Measurements from ENCODE around the gene PRDX5. TPM values are rescaled to one million over a fixed set of nuclear protein-coding genes. Genes with fewer than 3 reads are reported as not detected.
"Not testable (repeated sequence)": the region's sequence is repeated elsewhere in the genome, so short reads cannot be mapped to it uniquely, and the experiment has no call there.

Gene PRDX5
- total RNA-seq, 1 donor from 2014 or later, result 144 TPM

GRCh38 chr11:64305691-64306562, 12.0 kb upstream of the PRDX5 start:
- peak overlapping the region; percentile 63 to 86 (median 80) for H3K9ac ChIP-seq (ENCODE audit: low read depth in 1 of 3, low read length in 3 of 3)
- peak overlapping the region; percentile 71 for H3K27ac ChIP-seq (ENCODE audit: low read depth, low read length)
- H3K36me3 ChIP-seq (ENCODE audit: control insufficient read depth in 3 of 3, insufficient read depth in 3 of 3, low read length in 3 of 3), result peaks cover 3 to 4% (median 4%) of the 10 kb centered on the region in 3 donors
- peak overlapping the region; percentile 68 to 86 (median 84) for H3K4me3 ChIP-seq (ENCODE audit: low read length in 3 of 3)
- peaks cover 0 to 15% (median 9%) of the 10 kb centered on the region in 3 donors for H3K27me3 ChIP-seq (ENCODE audit: control insufficient read depth in 3 of 3, insufficient read depth in 3 of 3, low read length in 3 of 3)
- H3K4me1 ChIP-seq (ENCODE audit: control insufficient read depth in 3 of 3, insufficient read depth in 3 of 3, low read length in 3 of 3), result peaks cover 16 to 29% (median 25%) of the 10 kb centered on the region in 3 donors
- no peaks in the 10 kb centered on the region for H3K9me3 ChIP-seq (ENCODE audit: control insufficient read depth in 3 of 3, low read length in 3 of 3)

GRCh38 chr11:64306563-64306875, 11.4 kb upstream of the PRDX5 start:
- peaks cover 0 to 14% (median 8%) of the 10 kb centered on the region in 3 donors for H3K27me3 ChIP-seq (ENCODE audit: control insufficient read depth in 3 of 3, insufficient read depth in 3 of 3, low read length in 3 of 3)
- peak overlapping the region; percentile 25 to 86 (median 63) for H3K9ac ChIP-seq (ENCODE audit: low read depth in 1 of 3, low read length in 3 of 3)
- peak overlapping the region; percentile 68 to 86 (median 84) for H3K4me3 ChIP-seq (ENCODE audit: low read length in 3 of 3)
- peaks cover 3 to 4% (median 4%) of the 10 kb centered on the region in 3 donors for H3K36me3 ChIP-seq (ENCODE audit: control insufficient read depth in 3 of 3, insufficient read depth in 3 of 3, low read length in 3 of 3)
- H3K9me3 ChIP-seq (ENCODE audit: control insufficient read depth in 3 of 3, low read length in 3 of 3), result no peaks in the 10 kb centered on the region
- H3K4me1 ChIP-seq (ENCODE audit: control insufficient read depth in 3 of 3, insufficient read depth in 3 of 3, low read length in 3 of 3), result peaks cover 15 to 28% (median 25%) of the 10 kb centered on the region in 3 donors
- peak overlapping the region; percentile 71 for H3K27ac ChIP-seq (ENCODE audit: low read depth, low read length)

- Histone ChIP-seq H3K4me1 (ENCODE audit: control insufficient read depth in 3 of 3, insufficient read depth in 3 of 3, low read length in 3 of 3) (peaks cover 15 to 28% (median 25%) of the 10 kb centered on the region in 3 donors), H3K9me3 (ENCODE audit: control insufficient read depth in 3 of 3, low read length in 3 of 3) (no peaks in the 10 kb centered on the region), H3K9ac (ENCODE audit: low read depth in 1 of 3, low read length in 3 of 3) (peak overlapping the region; percentile 25 to 86 (median 63)), H3K36me3 (ENCODE audit: control insufficient read depth in 3 of 3, insufficient read depth in 3 of 3, low read length in 3 of 3) (peaks cover 3 to 4% (median 4%) of the 10 kb centered on the region in 3 donors), H3K27ac (ENCODE audit: low read depth, low read length) (no peak overlapping the region), H3K27me3 (ENCODE audit: control insufficient read depth in 3 of 3, insufficient read depth in 3 of 3, low read length in 3 of 3) (peaks cover 0 to 9% (median 4%) of the 10 kb centered on the region in 3 donors), H3K4me3 (ENCODE audit: low read length in 3 of 3) (peak overlapping the region in 2 of 3 donors; percentile 84 to 86)
Observed at GRCh38 chr11:64306876-64307622, 10.9 kb upstream of the PRDX5 start.

- H3K4me1 ChIP-seq (ENCODE audit: control insufficient read depth in 3 of 3, insufficient read depth in 3 of 3, low read length in 3 of 3), result peaks cover 19 to 34% (median 31%) of the 10 kb centered on the region in 3 donors
- H3K9me3 ChIP-seq (ENCODE audit: control insufficient read depth in 3 of 3, low read length in 3 of 3); H3K27me3 ChIP-seq (ENCODE audit: control insufficient read depth in 3 of 3, insufficient read depth in 3 of 3, low read length in 3 of 3); H3K4me3 ChIP-seq (ENCODE audit: low read length in 3 of 3); H3K36me3 ChIP-seq (ENCODE audit: control insufficient read depth in 3 of 3, insufficient read depth in 3 of 3, low read length in 3 of 3); H3K27ac ChIP-seq (ENCODE audit: low read depth, low read length); H3K9ac ChIP-seq (ENCODE audit: low read depth in 1 of 3, low read length in 3 of 3): not testable (repeated sequence)
Observed at GRCh38 chr11:64307795-64308194, 10.1 kb upstream of the PRDX5 start.

GRCh38 chr11:64312947-64313346, 5.0 kb upstream of the PRDX5 start:
- H3K36me3 ChIP-seq (ENCODE audit: control insufficient read depth in 3 of 3, insufficient read depth in 3 of 3, low read length in 3 of 3), result peaks cover 12 to 21% (median 17%) of the 10 kb centered on the region in 3 donors
- H3K4me1 ChIP-seq (ENCODE audit: control insufficient read depth in 3 of 3, insufficient read depth in 3 of 3, low read length in 3 of 3), result peaks cover 28 to 47% (median 37%) of the 10 kb centered on the region in 3 donors
- no peaks in the 10 kb centered on the region for H3K9me3 ChIP-seq (ENCODE audit: control insufficient read depth in 3 of 3, low read length in 3 of 3)
- no peak overlapping the region for H3K4me3 ChIP-seq (ENCODE audit: low read length in 3 of 3)
- peak overlapping the region in 2 of 3 donors; percentile 45 to 76 for H3K9ac ChIP-seq (ENCODE audit: low read depth in 1 of 3, low read length in 3 of 3)
- H3K27ac ChIP-seq (ENCODE audit: low read depth, low read length), result peak overlapping the region; percentile 78
- H3K27me3 ChIP-seq (ENCODE audit: control insufficient read depth in 3 of 3, insufficient read depth in 3 of 3, low read length in 3 of 3), result no peaks in the 10 kb centered on the region

- Histone ChIP-seq H3K4me1 (ENCODE audit: control insufficient read depth in 3 of 3, insufficient read depth in 3 of 3, low read length in 3 of 3) (peaks cover 28 to 47% (median 37%) of the 10 kb centered on the region in 3 donors), H3K27ac (ENCODE audit: low read depth, low read length) (peak overlapping the region; percentile 78), H3K4me3 (ENCODE audit: low read length in 3 of 3) (peak overlapping the region in 2 of 3 donors; percentile 24 to 27), H3K9me3 (ENCODE audit: control insufficient read depth in 3 of 3, low read length in 3 of 3) (no peaks in the 10 kb centered on the region), H3K36me3 (ENCODE audit: control insufficient read depth in 3 of 3, insufficient read depth in 3 of 3, low read length in 3 of 3) (peaks cover 12 to 21% (median 17%) of the 10 kb centered on the region in 3 donors), H3K9ac (ENCODE audit: low read depth in 1 of 3, low read length in 3 of 3) (peak overlapping the region; percentile 60 to 76 (median 65)), H3K27me3 (ENCODE audit: control insufficient read depth in 3 of 3, insufficient read depth in 3 of 3, low read length in 3 of 3) (no peaks in the 10 kb centered on the region)
Observed at GRCh38 chr11:64313491-64314145, 4.3 kb upstream of the PRDX5 start.

GRCh38 chr11:64314146-64314804, 3.6 kb upstream of the PRDX5 start:
- Histone ChIP-seq H3K9me3 (ENCODE audit: control insufficient read depth in 3 of 3, low read length in 3 of 3) (no peaks in the 10 kb centered on the region), H3K27ac (ENCODE audit: low read depth, low read length) (peak overlapping the region; percentile 78), H3K9ac (ENCODE audit: low read depth in 1 of 3, low read length in 3 of 3) (peak overlapping the region; percentile 60 to 76 (median 65)), H3K4me3 (ENCODE audit: low read length in 3 of 3) (peak overlapping the region in 2 of 3 donors; percentile 24 to 27), H3K4me1 (ENCODE audit: control insufficient read depth in 3 of 3, insufficient read depth in 3 of 3, low read length in 3 of 3) (peaks cover 34 to 52% (median 42%) of the 10 kb centered on the region in 3 donors), H3K27me3 (ENCODE audit: control insufficient read depth in 3 of 3, insufficient read depth in 3 of 3, low read length in 3 of 3) (no peaks in the 10 kb centered on the region), H3K36me3 (ENCODE audit: control insufficient read depth in 3 of 3, insufficient read depth in 3 of 3, low read length in 3 of 3) (peaks cover 12 to 21% (median 17%) of the 10 kb centered on the region in 3 donors)

GRCh38 chr11:64314805-64315561, 2.9 kb upstream of the PRDX5 start:
- H3K36me3 ChIP-seq (ENCODE audit: control insufficient read depth in 3 of 3, insufficient read depth in 3 of 3, low read length in 3 of 3), result peaks cover 12 to 21% (median 17%) of the 10 kb centered on the region in 3 donors
- no peaks in the 10 kb centered on the region for H3K27me3 ChIP-seq (ENCODE audit: control insufficient read depth in 3 of 3, insufficient read depth in 3 of 3, low read length in 3 of 3)
- no peaks in the 10 kb centered on the region for H3K9me3 ChIP-seq (ENCODE audit: control insufficient read depth in 3 of 3, low read length in 3 of 3)
- H3K27ac ChIP-seq (ENCODE audit: low read depth, low read length), result no peak overlapping the region
- peaks cover 36 to 56% (median 45%) of the 10 kb centered on the region in 3 donors for H3K4me1 ChIP-seq (ENCODE audit: control insufficient read depth in 3 of 3, insufficient read depth in 3 of 3, low read length in 3 of 3)
- peak overlapping the region in 1 of 3 donors; percentile 76 for H3K9ac ChIP-seq (ENCODE audit: low read depth in 1 of 3, low read length in 3 of 3)
- no peak overlapping the region for H3K4me3 ChIP-seq (ENCODE audit: low read length in 3 of 3)
